HepG2 (cell line): Measurements from ENCODE around the gene SMURF2. TPM values are rescaled to one million over a fixed set of nuclear protein-coding genes. Genes with fewer than 3 reads are reported as not detected.

Experiments used
- ETV5 ChIP-seq: IDR thresholded peaks from 2 replicates; pipeline ENCODE4 v1.6.1; 2018; ENCODE audit warnings: missing biosample characterization, missing genetic modification reagents, inconsistent platforms, borderline replicate concordance
- HMG20B ChIP-seq: conservative IDR thresholded peaks from 2 replicates; pipeline ENCODE4 v1.6.1; 2016; ENCODE audit warnings: missing genetic modification reagents, missing compliant biosample characterization
- NFKBIZ ChIP-seq: IDR thresholded peaks from 2 replicates; pipeline ENCODE4 v1.6.1; 2018; ENCODE audit warnings: missing genetic modification reagents, missing compliant biosample characterization
- POLR2AphosphoS2 ChIP-seq: IDR thresholded peaks from 2 replicates; pipeline ENCODE4 v1.6.1; 2011; ENCODE audit warnings: low read depth, low read length, improper control_type of control experiment
- PRPF4 ChIP-seq: fragments of 200-400 bp; formaldehyde crosslinking; IDR thresholded peaks from 2 replicates; pipeline ENCODE4 v1.6.1; 2016; ENCODE audit warnings: low read length, low read depth; ENCODE audit not compliant: poor library complexity, severe bottlenecking
- RARG ChIP-seq: sonication (generic); formaldehyde crosslinking; IDR thresholded peaks from 2 replicates; pipeline ENCODE4 v1.4.0; 2020; ENCODE audit warnings: low read depth, mild to moderate bottlenecking, missing genetic modification reagents
- SMAD1 ChIP-seq: sonication (generic); formaldehyde crosslinking; IDR thresholded peaks from 2 replicates; pipeline ENCODE4 v1.4.0; 2020; ENCODE audit warnings: missing genetic modification reagents, low read depth, mild to moderate bottlenecking, borderline replicate concordance
- SRF ChIP-seq: IDR thresholded peaks from 2 replicates; pipeline ENCODE4 v1.6.1; 2011; ENCODE audit warnings: mild to moderate bottlenecking, low read depth, low read length, moderate library complexity
- TBX3 ChIP-seq: fragments of 450-650 bp; IDR thresholded peaks from 2 replicates; pipeline ENCODE4 v1.6.1; 2017; ENCODE audit warnings: antibody characterized with exemption, mild to moderate bottlenecking, inconsistent platforms, borderline replicate concordance
- WIZ ChIP-seq: sonication (generic); formaldehyde crosslinking; IDR thresholded peaks from 2 replicates; pipeline ENCODE4 v1.5.1; 2020; ENCODE audit warnings: mild to moderate bottlenecking, missing genetic modification reagents
- ZFP1 ChIP-seq: IDR thresholded peaks from 2 replicates; pipeline ENCODE4 v1.6.1; 2016
- ZNF468 ChIP-seq: sonication (generic); formaldehyde crosslinking; IDR thresholded peaks from 2 replicates; pipeline ENCODE4 v1.8.0; 2022; ENCODE audit warnings: mild to moderate bottlenecking, moderate library complexity, missing genetic modification reagents
- ZNF569 ChIP-seq: sonication (generic); formaldehyde crosslinking; IDR thresholded peaks from 2 replicates; pipeline ENCODE4 v1.5.0; 2020; ENCODE audit warnings: mild to moderate bottlenecking, missing genetic modification reagents, moderate library complexity, borderline replicate concordance
- ZNF891 ChIP-seq: sonication (generic); formaldehyde crosslinking; IDR thresholded peaks from 2 replicates; pipeline ENCODE4 v1.5.0; 2020; ENCODE audit warnings: mild to moderate bottlenecking, missing genetic modification reagents
- polyA plus RNA-seq, 8 experiments: library from polyadenylated mRNA; depleted of rRNA in 3 of 8; stranded (reverse) in 7 of 8; unstranded in 1 of 8; fragments of >200 nt; fragmentation: Illumina TruSeq in 4 of 8; extraction: Trizol in 4 of 8; gene quantifications; 2 replicates each; pipeline versions ENCODE4 v1.2.1 to v1.2.3, GENCODE V29; 2011 to 2016; ENCODE audit warnings: low read depth in 4 of 8, missing spikeins in 1 of 8, mixed read lengths in 1 of 8; ENCODE audit not compliant: insufficient read depth in 1 of 8
- total RNA-seq, 5 experiments: library from RNA; depleted of rRNA; stranded (reverse); fragments of >200 nt; fragmentation: Illumina TruSeq; extraction: Trizol; gene quantifications; 2 replicates each; pipeline ENCODE4 v1.2.3, GENCODE V29; 2016; ENCODE audit warnings: low read depth in 1 of 5
- TF ChIP-seq, protein P1 (sequence below): sonication (generic); formaldehyde crosslinking; IDR thresholded peaks from 2 replicates; pipeline ENCODE4 v1.4.0; 2020; ENCODE audit warnings: mild to moderate bottlenecking, missing genetic modification reagents
- TF ChIP-seq, protein P2 (sequence below): sonication (generic); IDR thresholded peaks from 2 replicates; pipeline ENCODE4 v1.6.1; 2016; ENCODE audit warnings: low read depth, borderline replicate concordance
- TF ChIP-seq, protein P3 (sequence below): IDR thresholded peaks from 2 replicates; pipeline ENCODE4 v1.6.1; 2012; ENCODE audit warnings: low read length, improper control_type of control experiment
- TF ChIP-seq, protein P4 (sequence below): IDR thresholded peaks from 2 replicates; pipeline ENCODE4 v1.6.1; 2016; ENCODE audit warnings: mild to moderate bottlenecking, missing biosample characterization, missing genetic modification reagents
- TF ChIP-seq, protein P5 (sequence below): sonication (generic); formaldehyde crosslinking; IDR thresholded peaks from 2 replicates; pipeline ENCODE4 v1.5.0; 2020; ENCODE audit warnings: mild to moderate bottlenecking, missing genetic modification reagents
- TF ChIP-seq, protein P6 (sequence below): IDR thresholded peaks from 2 replicates; pipeline ENCODE4 v1.6.1; 2018; ENCODE audit warnings: missing genetic modification reagents

Gene SMURF2
- total and polyA plus RNA-seq, 2 of the 13 experiments (the other 11 are each of a cell fraction or from before 2014, with no cell fraction given): 14.9 to 24.3 TPM

DNA sequence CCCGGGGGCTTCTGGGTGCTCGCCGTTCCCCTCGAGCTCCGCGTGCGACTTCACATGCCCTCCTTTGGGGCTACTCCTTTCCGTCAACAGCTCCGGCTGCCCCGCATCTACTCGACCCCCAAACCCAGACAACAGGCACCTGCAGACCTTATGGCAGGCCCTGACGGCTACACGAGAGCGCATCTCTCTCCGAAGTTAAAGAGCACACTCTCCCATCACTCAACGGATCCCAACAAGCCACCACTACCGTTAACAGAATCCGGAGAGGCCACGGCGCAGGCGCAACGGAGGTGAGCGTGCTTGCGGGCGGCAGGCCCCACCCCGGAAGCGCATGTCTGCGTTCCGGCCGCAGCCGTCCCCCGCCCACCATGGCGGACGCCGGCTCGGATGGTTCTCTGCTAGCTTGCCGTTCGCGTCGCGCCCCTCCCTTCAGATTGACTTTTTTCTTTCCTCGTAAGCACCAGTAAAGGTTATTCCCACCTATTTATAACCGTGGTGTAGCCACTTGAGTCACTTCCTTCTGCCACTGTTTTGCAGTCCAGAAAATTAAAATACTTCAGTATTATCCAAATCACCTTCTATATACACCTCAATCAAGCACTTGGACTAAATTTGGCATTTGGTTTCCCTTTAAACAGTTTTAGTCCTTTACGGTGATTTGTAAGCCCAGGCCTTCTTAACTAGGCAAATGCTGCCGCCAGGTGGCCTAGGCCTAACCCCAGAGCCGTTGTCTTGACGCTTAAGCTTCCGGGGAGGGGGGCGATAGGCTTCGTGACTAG is 165.1 kb downstream of the SMURF2 start, which contains the start of gene POLG2 (continued):
- TF ChIP-seq ZNF468 (CRISPR knock-in tag) (0 out of 2 replicates have a peak, but pooled peaks have one; percentile 84), ZNF569 (CRISPR knock-in tag) (no peak; the same call in 1 of the 2 replicates), ETV5 (peak; percentile 95), POLR2AphosphoS2 (peak; percentile 99), NFKBIZ (CRISPR knock-in tag) (peak; percentile 22; the same call in 1 of the 2 replicates), RARG (no peak), HMG20B (CRISPR knock-in tag) (0 out of 2 replicates have a peak, but pooled peaks have one; percentile 20), PRPF4 (no peak), ZFP1 (CRISPR knock-in tag) (peak; percentile 24; the same call in 1 of the 2 replicates), SRF (peak; percentile 26; the same call in 1 of the 2 replicates), TBX3 (no peak), SMAD1 (CRISPR knock-in tag) (peak; percentile 88; the same call in 1 of the 2 replicates), ZNF891 (peak; percentile 99), WIZ (CRISPR knock-in tag) (no peak; the same call in 1 of the 2 replicates)
- TF ChIP-seq, protein P1, sequence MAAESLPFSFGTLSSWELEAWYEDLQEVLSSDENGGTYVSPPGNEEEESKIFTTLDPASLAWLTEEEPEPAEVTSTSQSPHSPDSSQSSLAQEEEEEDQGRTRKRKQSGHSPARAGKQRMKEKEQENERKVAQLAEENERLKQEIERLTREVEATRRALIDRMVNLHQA (CRISPR knock-in tag): no peak
- TF ChIP-seq, protein P2, sequence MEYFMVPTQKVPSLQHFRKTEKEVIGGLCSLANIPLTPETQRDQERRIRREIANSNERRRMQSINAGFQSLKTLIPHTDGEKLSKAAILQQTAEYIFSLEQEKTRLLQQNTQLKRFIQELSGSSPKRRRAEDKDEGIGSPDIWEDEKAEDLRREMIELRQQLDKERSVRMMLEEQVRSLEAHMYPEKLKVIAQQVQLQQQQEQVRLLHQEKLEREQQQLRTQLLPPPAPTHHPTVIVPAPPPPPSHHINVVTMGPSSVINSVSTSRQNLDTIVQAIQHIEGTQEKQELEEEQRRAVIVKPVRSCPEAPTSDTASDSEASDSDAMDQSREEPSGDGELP: no peak; the same call in 1 of the 2 replicates
- TF ChIP-seq, protein P3, sequence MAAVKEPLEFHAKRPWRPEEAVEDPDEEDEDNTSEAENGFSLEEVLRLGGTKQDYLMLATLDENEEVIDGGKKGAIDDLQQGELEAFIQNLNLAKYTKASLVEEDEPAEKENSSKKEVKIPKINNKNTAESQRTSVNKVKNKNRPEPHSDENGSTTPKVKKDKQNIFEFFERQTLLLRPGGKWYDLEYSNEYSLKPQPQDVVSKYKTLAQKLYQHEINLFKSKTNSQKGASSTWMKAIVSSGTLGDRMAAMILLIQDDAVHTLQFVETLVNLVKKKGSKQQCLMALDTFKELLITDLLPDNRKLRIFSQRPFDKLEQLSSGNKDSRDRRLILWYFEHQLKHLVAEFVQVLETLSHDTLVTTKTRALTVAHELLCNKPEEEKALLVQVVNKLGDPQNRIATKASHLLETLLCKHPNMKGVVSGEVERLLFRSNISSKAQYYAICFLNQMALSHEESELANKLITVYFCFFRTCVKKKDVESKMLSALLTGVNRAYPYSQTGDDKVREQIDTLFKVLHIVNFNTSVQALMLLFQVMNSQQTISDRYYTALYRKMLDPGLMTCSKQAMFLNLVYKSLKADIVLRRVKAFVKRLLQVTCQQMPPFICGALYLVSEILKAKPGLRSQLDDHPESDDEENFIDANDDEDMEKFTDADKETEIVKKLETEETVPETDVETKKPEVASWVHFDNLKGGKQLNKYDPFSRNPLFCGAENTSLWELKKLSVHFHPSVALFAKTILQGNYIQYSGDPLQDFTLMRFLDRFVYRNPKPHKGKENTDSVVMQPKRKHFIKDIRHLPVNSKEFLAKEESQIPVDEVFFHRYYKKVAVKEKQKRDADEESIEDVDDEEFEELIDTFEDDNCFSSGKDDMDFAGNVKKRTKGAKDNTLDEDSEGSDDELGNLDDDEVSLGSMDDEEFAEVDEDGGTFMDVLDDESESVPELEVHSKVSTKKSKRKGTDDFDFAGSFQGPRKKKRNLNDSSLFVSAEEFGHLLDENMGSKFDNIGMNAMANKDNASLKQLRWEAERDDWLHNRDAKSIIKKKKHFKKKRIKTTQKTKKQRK: no peak
- TF ChIP-seq, protein P4, sequence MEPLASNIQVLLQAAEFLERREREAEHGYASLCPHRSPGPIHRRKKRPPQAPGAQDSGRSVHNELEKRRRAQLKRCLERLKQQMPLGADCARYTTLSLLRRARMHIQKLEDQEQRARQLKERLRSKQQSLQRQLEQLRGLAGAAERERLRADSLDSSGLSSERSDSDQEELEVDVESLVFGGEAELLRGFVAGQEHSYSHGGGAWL: peak; percentile 86; the same call in 1 of the 2 replicates
- TF ChIP-seq, protein P5, sequence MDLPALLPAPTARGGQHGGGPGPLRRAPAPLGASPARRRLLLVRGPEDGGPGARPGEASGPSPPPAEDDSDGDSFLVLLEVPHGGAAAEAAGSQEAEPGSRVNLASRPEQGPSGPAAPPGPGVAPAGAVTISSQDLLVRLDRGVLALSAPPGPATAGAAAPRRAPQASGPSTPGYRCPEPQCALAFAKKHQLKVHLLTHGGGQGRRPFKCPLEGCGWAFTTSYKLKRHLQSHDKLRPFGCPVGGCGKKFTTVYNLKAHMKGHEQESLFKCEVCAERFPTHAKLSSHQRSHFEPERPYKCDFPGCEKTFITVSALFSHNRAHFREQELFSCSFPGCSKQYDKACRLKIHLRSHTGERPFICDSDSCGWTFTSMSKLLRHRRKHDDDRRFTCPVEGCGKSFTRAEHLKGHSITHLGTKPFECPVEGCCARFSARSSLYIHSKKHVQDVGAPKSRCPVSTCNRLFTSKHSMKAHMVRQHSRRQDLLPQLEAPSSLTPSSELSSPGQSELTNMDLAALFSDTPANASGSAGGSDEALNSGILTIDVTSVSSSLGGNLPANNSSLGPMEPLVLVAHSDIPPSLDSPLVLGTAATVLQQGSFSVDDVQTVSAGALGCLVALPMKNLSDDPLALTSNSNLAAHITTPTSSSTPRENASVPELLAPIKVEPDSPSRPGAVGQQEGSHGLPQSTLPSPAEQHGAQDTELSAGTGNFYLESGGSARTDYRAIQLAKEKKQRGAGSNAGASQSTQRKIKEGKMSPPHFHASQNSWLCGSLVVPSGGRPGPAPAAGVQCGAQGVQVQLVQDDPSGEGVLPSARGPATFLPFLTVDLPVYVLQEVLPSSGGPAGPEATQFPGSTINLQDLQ: peak; percentile 83; the same call in 1 of the 2 replicates
- TF ChIP-seq, protein P6, sequence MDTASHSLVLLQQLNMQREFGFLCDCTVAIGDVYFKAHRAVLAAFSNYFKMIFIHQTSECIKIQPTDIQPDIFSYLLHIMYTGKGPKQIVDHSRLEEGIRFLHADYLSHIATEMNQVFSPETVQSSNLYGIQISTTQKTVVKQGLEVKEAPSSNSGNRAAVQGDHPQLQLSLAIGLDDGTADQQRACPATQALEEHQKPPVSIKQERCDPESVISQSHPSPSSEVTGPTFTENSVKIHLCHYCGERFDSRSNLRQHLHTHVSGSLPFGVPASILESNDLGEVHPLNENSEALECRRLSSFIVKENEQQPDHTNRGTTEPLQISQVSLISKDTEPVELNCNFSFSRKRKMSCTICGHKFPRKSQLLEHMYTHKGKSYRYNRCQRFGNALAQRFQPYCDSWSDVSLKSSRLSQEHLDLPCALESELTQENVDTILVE (CRISPR knock-in tag): peak; percentile 49; the same call in 1 of the 2 replicates
